GM18951 (cell line): Measurements from ENCODE around the gene TMEM238L.

ENCODE experiments used
- POLR2A ChIP-seq: IDR thresholded peaks from 4 replicates; pipeline ENCODE4 v1.6.1; 2011; ENCODE audit warnings: mild to moderate bottlenecking; ENCODE audit not compliant: insufficient read length, insufficient read depth; ENCODE audit errors: extremely low read depth
- in situ Hi-C: fragments of 300-500 bp; cut with MboI; formaldehyde crosslinking; loops from one replicate; pipeline ENCODE4 v1.12.0; 2022; ENCODE audit warnings: low sequenced_read_pairs, mixed read lengths, inconsistent platforms; ENCODE audit not compliant: unreplicated experiment

The TMEM238L gene

GRCh38 chr17:10803830-10804475, at the start of gene TMEM238L:
Gene TMEM238L, minus strand, starts transcription at chr17:10804099. Its CDS starts 136 bp downstream, at chr17:10803963.
- TF ChIP-seq POLR2A, result no peak
- in situ Hi-C loops, result no loop called here

- in situ Hi-C loops, result loop anchor here (10.0 kb wide), 1 partner anchor 202 kb away; no protein-coding TSS in a partner anchor
Measured at GRCh38 chr17:10846636-10847035, 42.7 kb upstream of the TMEM238L start.

- TF ChIP-seq POLR2A, result no peak
- in situ Hi-C loops, result loop anchor here (10.0 kb wide), 1 partner anchor 201 kb away; no protein-coding TSS in a partner anchor
Measured at GRCh38 chr17:10845388-10845751, 41.5 kb upstream of the TMEM238L start.

- in situ Hi-C loops, result loop anchor here (10.0 kb wide), 1 partner anchor 200 kb away; no protein-coding TSS in a partner anchor
- no peak for TF ChIP-seq POLR2A
Measured at GRCh38 chr17:10844621-10845387, 40.9 kb upstream of the TMEM238L start.

DNA sequence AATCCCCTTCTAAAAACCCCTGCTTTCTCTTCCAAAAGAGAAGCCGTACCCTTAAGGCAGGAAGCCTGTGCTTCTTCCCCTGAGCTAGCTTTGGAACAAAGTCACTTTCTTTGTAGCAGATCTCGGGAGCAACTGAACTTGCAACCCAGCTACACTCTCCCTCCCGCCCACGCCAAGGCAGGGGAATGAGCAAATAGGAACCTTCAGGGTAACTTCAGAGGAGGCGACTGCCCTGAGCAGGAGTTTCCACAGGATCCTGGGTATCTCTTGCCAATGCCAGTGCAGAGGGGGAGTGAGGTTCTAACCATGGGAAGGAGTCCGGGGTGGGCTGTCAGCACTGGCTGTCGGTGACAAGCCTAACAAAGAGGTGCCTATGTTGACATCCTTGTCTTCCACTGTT, 39.9 kb upstream of the TMEM238L start:
- in situ Hi-C loops, result loop anchor here (10.0 kb wide), 1 partner anchor 199 kb away; no protein-coding TSS in a partner anchor
- no peak for TF ChIP-seq POLR2A

DNA sequence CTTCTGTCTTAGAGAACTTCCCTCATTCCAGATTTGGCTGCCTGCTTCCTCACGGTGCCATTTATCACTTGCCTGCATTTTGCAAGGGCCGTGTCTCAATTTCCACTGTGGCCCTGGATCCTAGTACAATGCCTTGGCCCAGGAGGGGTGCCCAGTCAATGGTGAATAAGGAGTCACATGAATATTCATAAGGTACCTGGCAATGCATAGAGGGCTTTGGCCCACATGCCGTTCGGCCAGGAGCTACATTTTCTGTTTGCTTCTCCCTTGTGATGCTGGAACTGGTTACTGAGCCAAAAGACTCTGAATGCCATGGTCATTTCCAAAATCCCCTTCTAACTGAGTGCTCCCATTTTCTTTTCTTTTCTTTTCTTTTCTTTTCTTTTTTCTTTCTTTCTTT, 38.8 kb upstream of the TMEM238L start:
- in situ Hi-C loops, result loop anchor here (10.0 kb wide), 1 partner anchor 198 kb away; no protein-coding TSS in a partner anchor
- no peak for TF ChIP-seq POLR2A

GRCh38 chr17:10838682-10839081, 34.8 kb upstream of the TMEM238L start:
- in situ Hi-C loops, result no loop called here
- TF ChIP-seq POLR2A, result no peak

DNA sequence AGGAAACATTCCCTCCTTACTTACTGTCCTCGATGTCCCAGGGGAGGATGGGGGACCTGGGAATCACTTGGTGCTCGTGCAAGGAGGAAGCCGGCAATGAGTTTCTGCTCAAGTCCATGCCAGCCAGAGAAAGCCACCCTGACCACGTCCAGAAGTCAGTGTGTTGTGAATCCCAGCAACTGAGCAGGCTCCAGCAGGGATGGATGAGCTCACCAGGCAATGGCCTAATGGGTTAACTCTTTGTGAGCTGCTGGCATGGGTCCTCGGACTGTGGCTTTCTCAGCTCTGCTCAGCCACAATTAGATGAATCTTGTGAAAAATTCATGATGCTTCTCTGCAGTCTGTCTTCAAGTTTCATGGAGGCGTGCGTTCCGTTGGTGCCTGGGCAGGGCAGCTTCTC, 34.0 kb upstream of the TMEM238L start, which contains the start of gene PIRT:
PIRT (minus strand) TSS at position 167 of the 400 bp plus-strand sequence. CDS start 12,442 bp downstream, outside the sequence.
- no peak for TF ChIP-seq POLR2A
- in situ Hi-C loops, result no loop called here

DNA sequence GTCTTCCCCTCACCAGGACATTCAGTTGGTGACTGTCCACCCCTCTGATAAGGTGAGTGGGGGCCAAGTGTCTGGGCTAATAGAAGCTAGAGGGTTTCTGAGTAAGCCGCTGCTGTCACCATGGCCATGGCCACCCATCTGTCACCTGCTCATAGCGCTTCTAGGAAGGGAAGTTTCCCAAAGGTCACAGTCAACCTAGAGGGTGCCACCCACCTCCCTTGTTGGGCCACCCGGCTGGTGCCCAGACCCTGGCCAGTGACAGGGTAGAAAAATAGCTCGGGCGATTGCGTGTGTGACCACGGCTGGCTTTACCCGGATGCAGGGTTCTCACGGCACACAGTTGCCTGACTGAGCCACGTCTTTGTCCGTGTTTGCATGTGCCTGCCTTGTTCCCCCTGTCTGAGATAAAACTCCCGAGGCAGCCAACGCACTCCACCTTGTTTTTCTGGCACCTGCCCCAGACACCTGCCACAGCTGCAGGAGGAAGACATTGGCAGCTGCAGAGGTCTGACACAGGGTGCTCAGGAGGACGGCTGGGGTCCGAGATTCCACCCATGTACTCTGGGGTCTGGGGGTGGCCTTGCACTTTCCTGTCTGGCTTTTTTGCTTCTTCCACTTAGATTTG, 33.2 kb upstream of the TMEM238L start:
- TF ChIP-seq POLR2A, result no peak
- in situ Hi-C loops, result no loop called here

- no peak for TF ChIP-seq POLR2A
- in situ Hi-C loops, result no loop called here
Measured at GRCh38 chr17:10836145-10836544, 32.2 kb upstream of the TMEM238L start.

DNA sequence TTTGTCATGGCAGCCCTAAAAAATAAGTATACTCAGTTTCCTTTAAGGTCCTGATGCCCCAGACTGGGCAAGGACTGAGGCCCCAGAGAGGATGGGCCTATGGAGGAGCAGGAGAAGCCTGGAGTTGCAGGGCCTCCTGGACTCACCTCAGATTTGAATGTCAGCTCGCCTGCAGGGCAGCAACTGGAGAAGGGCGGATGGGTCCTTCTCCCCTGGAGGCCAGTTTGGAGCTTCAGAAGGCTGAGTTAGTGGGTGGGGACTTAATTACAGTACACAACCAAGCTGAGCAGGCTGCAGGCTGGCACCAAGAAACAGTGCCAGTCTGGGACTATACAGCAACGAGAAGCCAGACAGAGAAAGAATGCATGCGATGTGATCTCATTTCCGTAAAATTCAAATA, 27.8 kb upstream of the TMEM238L start:
- in situ Hi-C loops, result no loop called here
- TF ChIP-seq POLR2A, result no peak

GRCh38 chr17:10827898-10828552, 24.1 kb upstream of the TMEM238L start:
- no peak for TF ChIP-seq POLR2A
- in situ Hi-C loops, result no loop called here

GRCh38 chr17:10824874-10825273, 21.0 kb upstream of the TMEM238L start:
- no peak for TF ChIP-seq POLR2A
- in situ Hi-C loops, result no loop called here
